AG09309 (cell line): ENCODE measurements around the gene BSG.
"Not testable (repeated sequence)": the region's sequence is repeated elsewhere in the genome, so short reads cannot be mapped to it uniquely, and the experiment has no call there.

Experiments
- DNase-seq: peaks from one replicate; pipeline ENCODE4 v3.0.0-alpha.2; 2010; ENCODE audit warnings: low read depth
- H3K4me3 ChIP-seq: 2 replicates; pipeline ENCODE4 v1.5.1; 2011; ENCODE audit warnings: mild to moderate bottlenecking, low read depth, low read length, moderate library complexity; ENCODE audit not compliant: control insufficient read depth
- CTCF ChIP-seq: IDR thresholded peaks from 2 replicates; pipeline ENCODE4 v1.5.1; 2011; ENCODE audit warnings: mild to moderate bottlenecking, low read depth, low read length, inconsistent platforms; ENCODE audit not compliant: insufficient read depth, control insufficient read depth; ENCODE audit errors: missing control alignments

The BSG gene

GRCh38 chr19:618674-619285 is 46.4 kb downstream of the BSG start:
- DNase-seq: no peak
- H3K4me3 ChIP-seq: no peak overlapping the region
- TF ChIP-seq CTCF: no peak

- no peak for DNase-seq
- no peak overlapping the region for H3K4me3 ChIP-seq
- TF ChIP-seq CTCF: no peak
These were observed 47.0 kb downstream of the BSG start for GRCh38 chr19:619286-620002.

GRCh38 chr19:620166-620862 is 47.9 kb downstream of the BSG start:
- DNase-seq: no peak
- H3K4me3 ChIP-seq: no peak overlapping the region
- no peak for TF ChIP-seq CTCF

- not testable (repeated sequence) for DNase-seq, H3K4me3 ChIP-seq
These were observed 48.8 kb downstream of the BSG start for GRCh38 chr19:621191-621590.

GRCh38 chr19:621819-622218 is 49.4 kb downstream of the BSG start:
- TF ChIP-seq CTCF: no peak

GRCh38 chr19:622666-623065 is 50.3 kb downstream of the BSG start:
- no peak for TF ChIP-seq CTCF
- H3K4me3 ChIP-seq: no peak overlapping the region
- no peak for DNase-seq

More at GRCh38 chr19:621819-622218, 49.4 kb downstream of the BSG start:
- DNase-seq: no peak
- H3K4me3 ChIP-seq: no peak overlapping the region
